HPDE6-E6E7 (cell line): Measurements from ENCODE around the gene ARHGAP44.
"Not testable (repeated sequence)": the region's sequence is repeated elsewhere in the genome, so short reads cannot be mapped to it uniquely, and the experiment has no call there.

Experiments
- DNase-seq: peaks from one replicate; pipeline ENCODE4 v3.0.0; 2011; ENCODE audit warnings: missing footprints; ENCODE audit errors: extremely low spot score

Gene ARHGAP44

DNA sequence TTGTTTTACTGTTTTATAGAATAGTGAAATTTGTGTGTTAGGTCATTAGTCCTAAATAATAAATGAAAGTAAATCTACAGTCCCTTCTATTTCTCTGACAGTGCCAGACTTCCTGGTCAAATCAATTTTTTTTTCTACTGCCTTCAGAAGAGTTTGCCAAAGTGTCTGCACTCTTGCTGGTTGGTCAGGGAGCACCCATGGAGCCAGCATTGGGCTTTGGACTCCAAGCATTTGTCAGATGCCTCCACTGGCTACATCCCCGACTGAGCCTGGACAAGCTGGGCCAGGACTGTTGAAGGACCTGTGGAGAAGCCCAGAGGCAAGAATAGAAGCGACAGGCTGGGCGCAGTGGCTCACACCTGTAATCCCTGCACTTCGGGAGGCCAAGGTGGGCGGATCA, 174.9 kb downstream of the ARHGAP44 start:
- no peak for DNase-seq

DNA sequence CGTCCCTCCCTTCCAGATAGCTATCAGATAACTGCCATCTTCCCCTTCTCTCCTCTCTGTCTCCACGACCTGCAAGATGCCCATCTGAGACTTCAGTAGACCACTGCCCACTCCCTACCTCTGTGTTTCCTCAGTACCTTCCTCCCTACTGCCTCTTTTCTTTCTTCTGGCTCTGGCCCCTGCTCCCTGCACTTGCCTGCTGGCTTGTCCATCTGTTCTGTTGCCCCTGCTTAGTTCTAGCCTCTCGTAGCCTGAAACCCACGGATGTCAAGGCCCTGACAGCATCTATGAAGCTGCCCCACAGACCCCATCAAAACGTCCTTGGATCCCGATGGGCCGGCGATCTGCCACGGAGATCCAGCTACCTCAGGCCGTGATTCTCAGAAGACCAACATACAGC, 175.5 kb downstream of the ARHGAP44 start:
- DNase-seq: no peak

DNA sequence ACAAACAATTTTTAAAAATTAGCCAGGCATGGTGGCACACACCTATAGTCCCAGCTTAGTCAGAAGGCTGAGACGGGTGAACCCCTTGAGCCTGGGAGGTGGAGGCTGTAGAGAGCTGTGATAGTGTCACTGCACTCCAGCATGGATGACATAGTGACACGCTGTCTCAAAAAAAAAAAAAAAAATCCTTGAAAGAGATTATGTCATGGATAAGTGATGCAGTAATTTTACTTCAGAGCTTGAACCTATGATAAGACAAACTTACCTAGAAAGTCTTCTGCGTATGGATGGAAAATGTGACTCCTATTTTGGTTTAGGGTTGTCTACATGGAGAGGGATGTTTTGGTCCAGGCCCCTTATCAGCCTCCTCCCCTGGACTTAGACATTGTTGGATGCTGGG, 176.7 kb downstream of the ARHGAP44 start:
- no peak for DNase-seq

DNA sequence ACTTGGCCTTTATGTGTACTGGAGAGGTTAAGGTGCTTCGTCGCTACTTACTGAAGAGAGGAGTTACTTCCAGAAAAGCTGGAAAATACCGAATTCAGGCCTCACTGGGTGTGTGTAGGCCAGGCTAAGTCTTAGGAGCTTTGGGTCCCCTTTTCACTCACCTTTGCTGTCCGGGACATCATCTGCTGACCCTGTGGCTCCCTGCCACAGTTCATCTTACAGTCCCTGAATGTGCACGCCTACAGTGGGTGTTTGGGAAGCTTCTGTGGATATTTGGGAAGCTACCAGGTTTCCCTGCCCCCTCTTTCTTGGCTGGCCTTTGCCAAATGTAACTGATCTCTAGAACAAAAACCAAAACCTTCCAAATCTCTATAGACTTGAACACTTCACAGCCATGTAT, 177.1 kb downstream of the ARHGAP44 start:
- DNase-seq: no peak

DNA sequence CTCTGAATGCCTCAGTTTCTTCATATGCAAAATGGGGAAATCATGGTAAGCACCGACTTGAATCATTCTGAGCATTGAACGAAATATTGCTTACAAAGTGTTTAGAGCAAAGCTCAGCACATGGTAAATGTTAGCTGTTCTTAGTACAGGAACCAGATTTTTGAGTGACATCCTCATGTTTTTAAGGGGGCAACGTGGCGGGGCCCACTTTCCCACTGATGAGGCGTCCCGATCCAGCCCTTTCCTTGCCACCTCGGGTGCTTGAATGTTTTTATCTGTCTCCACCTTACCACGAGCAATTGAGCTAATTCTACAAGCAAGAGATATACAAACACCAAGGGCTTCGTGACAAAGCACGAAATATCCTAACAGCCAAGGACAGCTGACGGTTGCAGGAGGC, 178.7 kb downstream of the ARHGAP44 start:
- DNase-seq: no peak

DNA sequence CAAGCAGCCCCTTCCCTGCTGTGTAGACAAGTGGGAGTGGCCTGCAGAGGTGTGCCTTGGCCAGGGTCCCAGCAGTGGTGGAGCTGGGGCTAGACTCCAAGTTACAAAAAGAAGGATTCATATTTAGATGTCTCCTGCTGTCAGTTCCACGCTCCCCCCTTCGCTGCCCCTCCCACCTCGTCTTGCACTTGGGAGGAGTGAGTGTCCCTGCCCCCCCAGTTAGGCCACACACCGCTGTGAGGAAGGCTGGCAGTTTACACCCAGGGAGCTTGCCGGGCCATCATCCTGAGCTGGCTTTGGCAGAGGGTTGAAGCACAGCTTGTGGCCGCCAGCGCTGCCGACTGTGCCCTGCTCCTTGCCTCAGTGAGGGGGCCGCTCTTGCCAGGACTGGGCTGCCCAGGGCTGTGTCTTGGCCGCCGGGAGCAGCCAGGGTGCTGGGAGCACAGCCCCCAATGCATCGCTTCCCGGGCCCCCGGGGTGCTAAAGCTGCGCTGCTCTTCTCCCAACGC, 184.3 kb downstream of the ARHGAP44 start:
- DNase-seq: no peak

DNA sequence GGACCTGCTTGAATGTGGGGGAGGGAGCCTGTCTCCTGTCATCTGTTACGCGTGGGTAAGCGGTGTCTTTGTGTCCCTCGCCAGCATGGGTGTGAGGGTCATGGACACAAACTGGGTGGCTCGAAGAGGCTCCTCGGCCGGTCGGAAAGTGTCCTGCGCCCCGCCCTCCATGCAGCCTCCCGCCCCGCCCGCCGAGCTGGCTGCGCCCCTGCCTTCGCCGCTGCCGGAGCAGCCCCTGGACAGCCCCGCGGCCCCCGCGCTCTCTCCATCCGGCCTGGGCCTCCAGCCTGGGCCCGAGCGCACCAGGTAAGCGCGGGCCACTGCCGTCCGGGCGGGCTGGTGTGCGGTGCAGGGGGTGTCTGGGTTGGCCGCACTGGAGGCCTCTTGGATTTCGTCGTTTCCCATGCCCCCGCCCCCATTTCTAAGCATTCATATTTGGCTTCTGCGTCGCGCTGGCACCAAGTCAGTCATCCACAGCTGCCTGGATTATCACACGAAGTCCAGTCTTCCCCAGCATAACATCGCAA, 184.8 kb downstream of the ARHGAP44 start:
- no peak for DNase-seq

DNA sequence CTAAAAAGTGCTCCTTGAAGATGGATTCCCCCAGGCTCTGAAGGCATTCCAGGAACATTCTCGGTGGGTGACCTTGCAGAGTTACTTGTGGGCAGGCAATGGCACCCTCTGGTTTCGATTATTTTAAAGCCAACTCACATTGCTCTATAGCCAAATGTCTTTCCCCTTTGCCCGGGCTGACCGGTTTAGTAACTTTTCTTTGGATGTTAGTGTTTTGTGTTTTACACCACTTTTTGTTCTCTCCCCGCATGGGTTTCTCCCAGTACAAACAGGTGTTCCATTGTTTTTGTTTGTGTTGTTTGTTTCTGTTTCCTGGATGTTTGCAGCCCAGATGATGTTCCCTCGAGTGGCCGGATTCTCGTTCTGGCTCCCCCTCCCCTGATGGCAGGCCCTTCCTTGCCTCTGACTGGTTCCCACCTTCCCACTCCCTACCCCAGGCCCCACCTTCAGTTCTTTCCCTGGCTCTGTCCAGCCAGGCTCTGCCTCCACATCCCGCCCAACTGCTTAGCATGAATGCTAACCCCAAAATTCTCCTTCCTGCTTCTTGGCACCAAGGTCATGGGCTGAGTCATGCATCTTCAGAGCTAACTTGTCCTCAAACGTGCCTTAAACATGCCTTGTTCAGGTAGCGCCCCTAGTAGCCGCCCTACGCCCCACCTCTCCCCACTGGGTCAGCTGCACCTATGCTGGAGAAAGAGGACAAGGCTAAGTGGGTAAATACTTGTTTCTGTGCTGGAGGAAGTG, 187.9 kb downstream of the ARHGAP44 start:
- no peak for DNase-seq

DNA sequence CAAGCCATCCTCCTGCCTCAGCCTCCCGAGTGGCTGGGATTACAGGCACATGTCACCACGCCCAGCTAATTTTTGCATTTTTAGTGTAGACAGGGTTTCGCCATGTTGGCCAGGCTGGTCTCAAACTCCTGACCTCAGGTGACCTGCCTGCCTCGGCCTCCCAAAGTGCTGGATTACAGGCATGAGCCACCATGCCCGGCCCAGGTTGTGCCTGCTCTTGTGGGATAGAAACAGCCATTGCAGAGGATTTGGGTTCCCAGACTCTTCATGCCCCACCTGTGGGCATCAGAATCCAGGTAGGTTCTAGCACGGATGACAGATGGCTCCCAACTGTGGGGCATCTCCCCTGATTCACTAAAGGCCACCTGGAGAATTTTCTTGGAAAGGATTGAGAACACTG, 189.5 kb downstream of the ARHGAP44 start:
- DNase-seq: not testable (repeated sequence)

DNA sequence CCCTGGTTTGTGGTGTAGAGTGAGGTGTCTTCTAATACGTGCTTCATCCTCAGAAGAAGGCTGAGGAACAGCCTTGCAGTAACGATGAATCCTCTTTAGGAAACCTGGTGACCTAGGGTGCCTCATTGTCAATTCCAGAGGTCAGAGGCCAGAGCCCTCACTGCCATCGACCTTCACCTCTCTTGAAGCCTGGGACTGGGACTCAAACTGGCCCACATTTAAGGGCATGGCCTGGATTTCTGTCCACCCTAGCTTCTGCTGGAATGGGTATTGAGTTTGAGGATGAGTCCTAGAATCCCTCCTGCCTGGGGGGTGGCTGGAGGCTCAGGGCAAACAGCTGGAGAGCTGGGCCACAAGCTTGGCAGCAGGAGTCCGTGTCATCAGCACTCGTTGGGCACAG, 189.9 kb downstream of the ARHGAP44 start:
- DNase-seq: no peak

DNA sequence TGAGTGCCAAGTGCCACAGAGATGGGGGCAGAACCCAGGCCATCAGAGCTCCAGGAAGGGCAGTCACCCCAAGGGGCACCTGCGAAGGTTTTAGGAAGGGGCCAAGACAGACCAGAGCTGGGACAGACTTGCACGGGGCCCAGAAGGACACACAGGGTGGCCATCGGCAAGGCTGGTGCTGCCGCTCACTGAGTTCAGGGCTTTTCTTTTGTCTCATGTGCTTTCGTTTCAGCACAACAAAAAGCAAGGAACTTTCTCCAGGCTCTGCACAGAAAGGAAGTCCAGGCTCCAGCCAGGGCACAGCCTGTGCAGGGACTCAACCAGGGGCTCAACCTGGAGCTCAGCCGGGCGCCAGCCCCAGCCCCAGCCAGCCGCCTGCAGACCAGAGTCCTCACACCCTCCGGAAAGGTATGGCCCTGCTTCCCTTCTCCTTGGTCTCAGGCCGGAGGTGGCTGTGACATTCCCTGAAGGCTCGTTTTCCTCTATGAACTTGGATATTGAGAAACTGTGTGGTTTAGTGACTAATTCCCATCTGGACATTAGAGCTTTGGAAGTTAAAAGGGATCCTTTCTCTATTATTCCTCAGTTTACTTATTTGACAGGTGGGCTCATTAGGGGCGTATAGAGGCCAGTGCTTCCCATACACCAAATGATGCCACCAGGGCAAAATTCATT, 190.7 kb downstream of the ARHGAP44 start:
- no peak for DNase-seq

DNA sequence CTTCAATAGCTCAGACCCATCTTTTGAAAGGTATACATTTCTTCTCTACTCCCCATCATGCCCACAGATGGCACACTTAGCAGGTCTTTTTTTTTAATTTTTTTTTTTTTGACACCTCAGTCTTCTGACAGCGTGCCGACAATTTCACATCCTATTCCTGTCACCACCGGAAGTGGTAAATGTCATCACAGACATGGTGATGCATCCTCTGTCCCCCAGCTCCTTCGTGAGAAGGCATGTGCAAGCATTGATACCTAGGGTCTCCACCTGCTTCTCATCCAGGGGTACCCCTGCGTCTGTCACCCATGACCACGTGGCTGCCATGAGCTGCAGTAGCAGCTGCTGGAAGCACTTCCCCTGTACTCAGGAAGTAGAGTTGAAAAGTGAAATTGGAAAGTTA, 192.9 kb downstream of the ARHGAP44 start:
- no peak for DNase-seq

DNA sequence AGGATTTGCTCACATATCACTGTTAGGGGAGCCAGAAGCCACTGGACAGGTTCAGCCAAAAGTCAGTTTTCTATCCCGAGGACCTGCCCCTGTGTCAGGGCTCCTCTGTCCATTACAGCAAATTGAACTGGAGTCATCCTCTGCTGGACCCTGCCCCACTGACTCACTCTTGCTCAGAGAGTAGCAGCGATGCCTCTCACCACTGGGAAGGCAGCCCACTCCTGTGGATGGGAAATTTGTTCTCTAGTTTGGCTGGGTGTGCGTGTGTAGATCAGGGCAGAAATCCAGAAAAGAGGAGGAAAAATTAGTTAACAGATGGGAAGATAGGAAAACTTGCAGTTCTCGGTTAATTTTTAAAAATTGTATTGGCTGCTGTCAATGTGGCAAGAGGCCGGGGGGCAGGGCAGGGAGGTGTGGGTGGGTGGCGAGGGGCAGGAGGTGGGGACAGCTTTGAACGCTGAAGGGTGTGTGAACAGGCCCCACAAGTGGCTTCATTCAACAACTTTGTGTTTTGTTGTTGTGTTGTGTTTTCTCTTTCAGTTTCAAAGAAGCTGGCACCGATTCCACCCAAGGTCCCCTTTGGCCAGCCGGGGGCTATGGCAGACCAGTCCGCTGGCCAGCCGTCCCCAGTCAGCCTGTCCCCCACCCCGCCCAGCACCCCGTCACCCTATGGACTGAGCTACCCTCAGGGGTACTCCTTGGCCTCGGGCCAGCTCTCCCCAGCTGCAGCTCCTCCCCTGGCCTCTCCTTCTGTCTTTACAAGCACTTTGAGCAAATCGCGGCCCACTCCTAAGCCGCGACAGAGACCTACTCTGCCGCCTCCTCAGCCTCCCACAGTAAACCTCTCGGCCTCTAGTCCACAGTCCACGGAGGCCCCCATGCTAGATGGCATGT, 194.9 kb downstream of the ARHGAP44 start:
- no peak for DNase-seq

DNA sequence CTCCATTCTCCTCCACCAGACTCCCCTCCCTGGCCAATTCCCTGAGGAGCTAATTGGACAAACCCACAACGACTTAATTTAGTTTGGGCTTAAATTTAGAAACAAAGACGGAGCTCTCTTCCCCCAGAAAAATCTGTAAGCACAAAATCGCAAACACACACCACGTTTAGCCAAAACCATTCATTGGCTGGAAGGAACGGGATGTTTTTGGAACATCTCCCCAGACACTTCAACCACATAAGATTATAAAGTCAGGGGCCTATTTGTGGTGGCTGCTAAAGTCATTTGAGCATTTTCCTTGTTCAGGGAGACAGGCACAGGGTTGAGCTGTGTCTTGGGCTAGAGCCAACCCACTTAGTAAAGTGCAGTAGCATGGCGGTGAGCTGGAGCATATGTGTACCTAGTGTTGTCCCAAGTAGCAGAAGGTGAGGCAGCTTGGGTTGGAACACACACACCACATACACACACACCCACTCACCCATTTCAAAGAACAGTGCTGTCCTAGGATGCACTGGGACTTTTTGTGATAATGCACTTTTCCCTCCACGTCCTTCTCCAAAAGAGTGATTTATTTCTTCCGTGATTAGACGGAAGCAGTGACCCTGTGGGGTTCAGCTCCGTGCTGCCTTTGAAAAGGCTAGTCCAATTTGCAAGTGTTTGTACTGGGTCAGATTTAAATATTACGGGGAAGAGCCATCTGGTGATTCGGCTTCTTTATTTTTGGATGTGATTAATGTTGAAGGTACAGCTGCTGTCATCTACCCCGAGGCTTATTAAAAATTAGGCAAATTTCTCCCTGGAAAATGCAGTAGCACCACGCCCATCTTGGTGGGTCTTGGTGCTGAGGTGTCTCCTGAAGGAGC, 196.4 kb downstream of the ARHGAP44 start:
- no peak for DNase-seq

DNA sequence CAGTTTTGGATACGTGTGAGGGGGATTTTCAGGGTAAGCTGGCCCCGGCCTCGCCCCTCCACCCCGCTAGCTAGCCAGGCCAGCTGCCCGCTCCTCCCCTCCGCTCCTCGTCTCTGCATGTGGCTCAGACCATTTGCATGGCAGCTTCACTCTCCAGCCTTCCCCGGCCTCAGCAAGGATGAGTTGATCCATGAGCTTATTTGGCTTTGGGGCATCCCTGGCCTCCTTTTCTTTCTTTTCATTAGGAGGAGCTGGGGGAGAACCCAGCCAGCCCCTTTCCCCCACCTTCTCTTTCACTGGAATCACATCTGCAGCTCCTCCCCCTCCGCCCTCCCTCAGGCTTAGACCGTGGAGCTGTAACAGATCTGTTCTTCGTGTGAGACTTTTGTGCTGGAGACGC, 197.8 kb downstream of the ARHGAP44 start:
- DNase-seq: no peak

DNA sequence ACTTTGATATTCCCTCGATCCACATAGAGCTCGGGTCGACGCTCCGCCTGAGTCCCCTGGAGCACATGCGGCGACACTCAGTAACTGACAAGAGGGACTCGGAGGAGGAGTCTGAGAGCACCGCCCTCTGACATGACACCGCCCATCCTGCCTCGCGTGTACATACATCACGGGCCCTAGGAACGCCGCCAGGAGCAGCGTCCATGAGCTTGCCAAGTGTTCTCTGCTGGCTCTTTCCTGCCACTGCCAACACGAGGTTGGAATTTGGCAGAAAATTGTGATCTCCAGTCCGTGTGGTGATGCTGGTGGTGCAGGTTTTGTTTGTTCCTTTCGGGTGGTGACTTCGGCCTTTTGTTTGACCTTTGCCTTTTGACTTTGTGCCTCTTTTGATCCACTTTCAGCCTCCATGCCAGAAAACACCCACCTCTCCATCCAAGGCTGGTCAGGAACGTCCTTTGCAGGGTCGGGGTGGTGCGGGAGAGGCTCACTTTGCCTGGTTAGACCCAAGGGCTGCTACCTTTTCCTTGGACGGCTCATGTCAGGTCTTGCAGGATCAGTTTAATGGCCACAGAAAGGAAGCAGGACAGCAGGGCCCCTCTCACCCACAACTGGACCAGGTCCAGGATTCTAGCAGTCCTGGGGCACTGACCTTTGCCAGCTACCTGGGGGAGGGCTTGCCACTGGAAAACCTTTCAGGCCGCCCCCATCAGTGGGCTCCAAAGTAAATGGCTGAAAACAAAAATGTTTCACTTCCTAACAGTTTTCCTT, 200.9 kb downstream of the ARHGAP44 start:
- DNase-seq: no peak

DNA sequence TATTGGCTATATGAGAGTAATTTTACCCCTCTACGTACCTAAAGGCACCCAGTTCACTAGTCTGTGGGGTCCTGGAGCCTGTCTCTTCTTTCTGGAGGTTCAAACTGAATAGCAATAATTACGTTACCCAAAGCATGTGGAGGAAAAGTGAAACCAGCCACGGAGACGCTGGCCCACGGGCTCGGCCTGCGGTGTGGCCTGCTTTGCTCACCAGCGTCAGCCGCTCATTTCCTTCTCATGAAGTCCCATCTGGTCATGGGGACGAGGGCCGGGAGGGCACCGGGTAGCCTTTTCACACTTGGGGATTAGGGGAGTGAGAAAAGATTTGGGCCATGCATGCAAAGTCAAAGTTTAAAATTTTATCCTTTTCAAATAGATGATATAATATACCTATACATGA, 201.6 kb downstream of the ARHGAP44 start:
- no peak for DNase-seq

DNA sequence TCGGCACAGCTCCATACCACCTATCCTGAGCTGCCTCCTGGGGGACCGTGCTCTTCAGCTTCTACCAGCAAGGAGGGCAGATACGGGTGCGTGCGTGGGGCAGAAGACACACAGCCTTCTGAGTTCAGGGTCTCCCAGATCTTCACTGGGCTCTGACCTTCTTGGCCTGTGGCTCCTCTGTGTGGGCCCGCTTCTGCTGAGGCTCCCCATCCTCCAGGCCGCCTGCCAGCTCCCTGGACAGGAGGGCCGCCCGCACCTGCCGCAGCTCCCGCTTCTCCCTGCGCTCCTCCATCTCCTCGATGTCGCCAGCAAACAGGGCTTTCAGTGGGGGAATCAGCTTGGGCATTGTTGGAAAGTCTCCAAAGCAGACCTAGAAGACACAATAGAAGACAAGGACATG, 203.4 kb downstream of the ARHGAP44 start:
- no peak for DNase-seq

DNA sequence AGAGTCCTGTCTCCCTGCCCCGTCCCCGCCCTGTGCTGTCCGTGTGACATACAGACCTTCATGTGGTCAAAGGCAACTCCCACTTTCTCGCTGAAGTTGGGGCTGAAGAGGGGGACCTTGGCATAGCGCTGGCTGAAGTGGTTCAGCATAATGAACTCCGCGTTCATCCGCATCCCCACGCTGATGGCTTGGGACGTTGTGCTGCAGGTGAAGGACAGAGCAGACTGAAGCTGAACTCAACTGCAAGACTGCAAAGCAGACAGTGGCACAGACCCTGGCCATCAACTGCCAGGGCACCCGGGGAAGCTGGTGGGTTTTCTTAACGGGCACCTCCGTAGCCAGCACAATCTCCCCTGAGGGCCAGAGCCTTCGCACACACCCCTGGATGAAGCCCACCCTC, 204.3 kb downstream of the ARHGAP44 start:
- no peak for DNase-seq

DNA sequence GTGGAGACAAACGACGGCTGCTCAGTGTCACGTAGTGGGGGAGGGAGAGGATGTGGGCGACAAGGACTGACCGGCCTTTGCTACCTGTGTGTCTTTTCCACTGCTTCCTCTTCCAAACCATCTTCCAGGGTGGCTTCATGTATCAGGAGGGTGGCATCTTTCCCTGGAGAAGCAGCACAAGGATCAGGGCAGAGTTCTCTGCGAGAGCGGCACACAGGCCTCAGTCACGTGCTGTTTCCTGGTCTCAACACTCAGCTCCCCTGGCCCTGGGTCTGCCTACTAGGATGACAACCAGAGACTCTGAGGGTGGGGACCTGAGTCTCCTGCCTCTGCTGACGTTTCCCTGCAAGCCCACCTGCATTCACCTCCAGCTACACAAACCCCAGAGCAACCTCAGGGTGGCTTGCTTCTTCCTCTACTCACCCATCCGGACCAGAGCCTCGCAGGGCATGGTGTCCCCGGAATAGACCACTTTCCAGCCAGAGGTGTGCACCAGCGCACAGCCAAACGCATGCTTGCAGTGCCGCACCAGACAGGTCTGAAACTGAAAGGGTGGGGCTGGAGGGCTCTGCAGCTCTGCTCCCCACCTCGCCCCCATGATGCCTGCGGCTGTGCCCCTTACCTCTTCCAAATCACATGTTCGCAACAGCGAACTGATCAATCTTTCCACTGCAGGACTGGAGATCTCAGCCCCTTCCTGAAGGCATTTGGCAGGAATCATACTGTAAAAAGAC, 205.2 kb downstream of the ARHGAP44 start:
- no peak for DNase-seq
